HG03060 (cell line): ENCODE measurements around the gene POU6F2.
"Not testable (repeated sequence)": the region's sequence is repeated elsewhere in the genome, so short reads cannot be mapped to it uniquely, and the experiment has no call there.

Experiments
- ATAC-seq: cut with Tn5 transposase; IDR thresholded peaks from one replicate; pipeline ENCODE4 v1.9.1; 2021; ENCODE audit warnings: low read depth, moderate number of reproducible peaks; ENCODE audit not compliant: unreplicated experiment

The POU6F2 gene

GRCh38 chr7:39331607-39332006 lies 353.9 kb downstream of the POU6F2 start:
- ATAC-seq, result not testable (repeated sequence)

- ATAC-seq, result no peak
Measured at GRCh38 chr7:39332142-39332541, 354.4 kb downstream of the POU6F2 start.

GRCh38 chr7:39333701-39334100 lies 356.0 kb downstream of the POU6F2 start:
- ATAC-seq, result no peak

- no peak for ATAC-seq
Measured at GRCh38 chr7:39336442-39336841, 358.7 kb downstream of the POU6F2 start.

- ATAC-seq, result no peak
Measured at GRCh38 chr7:39338716-39339115, 361.0 kb downstream of the POU6F2 start.

GRCh38 chr7:39339591-39339990 lies 361.9 kb downstream of the POU6F2 start:
- ATAC-seq, result no peak

- no peak for ATAC-seq
Measured at GRCh38 chr7:39341083-39341482, 363.4 kb downstream of the POU6F2 start.

GRCh38 chr7:39342763-39343162 lies 365.1 kb downstream of the POU6F2 start:
- ATAC-seq, result no peak

- no peak for ATAC-seq
Measured at GRCh38 chr7:39349452-39350123, 371.9 kb downstream of the POU6F2 start.

- ATAC-seq, result no peak
Measured at GRCh38 chr7:39353615-39354376, 376.1 kb downstream of the POU6F2 start.

DNA sequence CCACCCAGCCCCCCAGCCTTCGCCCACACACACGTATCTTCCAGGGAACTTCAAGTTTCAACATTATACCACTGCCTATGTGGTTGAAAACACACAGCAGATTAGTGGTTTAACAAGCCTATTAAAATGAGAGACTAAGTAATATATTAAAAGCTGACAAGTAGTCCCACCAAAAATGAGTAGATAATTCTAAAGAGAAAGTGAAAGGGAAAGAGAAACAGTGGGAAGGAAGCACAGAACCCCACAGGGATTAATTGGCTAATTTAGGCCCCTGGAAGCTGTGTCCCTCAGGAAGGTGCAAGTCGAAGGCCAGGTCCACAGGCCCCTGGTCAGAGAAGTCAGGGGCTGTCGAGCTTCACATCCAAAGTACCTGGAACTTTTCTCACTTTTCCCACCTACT lies 378.0 kb downstream of the POU6F2 start:
- no peak for ATAC-seq

- ATAC-seq, result no peak
Measured at GRCh38 chr7:39356172-39356925, 378.6 kb downstream of the POU6F2 start.

DNA sequence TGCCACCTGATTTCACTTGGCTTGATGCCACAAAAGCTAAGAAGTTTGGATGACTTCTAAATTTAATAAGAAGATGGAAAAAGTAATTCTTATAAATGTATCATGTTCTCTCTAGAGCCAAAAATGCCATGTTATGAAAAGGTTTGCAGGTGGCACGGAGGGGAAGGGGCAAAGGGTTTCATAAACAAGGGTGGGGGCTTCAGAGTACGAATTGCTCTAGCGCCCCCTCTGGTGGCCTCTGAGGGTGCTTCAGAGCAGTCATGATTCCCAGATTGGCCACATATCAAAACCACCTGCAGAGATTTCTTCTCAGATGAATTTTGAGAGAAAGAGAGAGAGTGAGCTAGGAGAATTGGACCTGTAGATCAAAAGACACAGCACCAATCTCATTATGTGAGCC lies 379.9 kb downstream of the POU6F2 start:
- ATAC-seq, result no peak

DNA sequence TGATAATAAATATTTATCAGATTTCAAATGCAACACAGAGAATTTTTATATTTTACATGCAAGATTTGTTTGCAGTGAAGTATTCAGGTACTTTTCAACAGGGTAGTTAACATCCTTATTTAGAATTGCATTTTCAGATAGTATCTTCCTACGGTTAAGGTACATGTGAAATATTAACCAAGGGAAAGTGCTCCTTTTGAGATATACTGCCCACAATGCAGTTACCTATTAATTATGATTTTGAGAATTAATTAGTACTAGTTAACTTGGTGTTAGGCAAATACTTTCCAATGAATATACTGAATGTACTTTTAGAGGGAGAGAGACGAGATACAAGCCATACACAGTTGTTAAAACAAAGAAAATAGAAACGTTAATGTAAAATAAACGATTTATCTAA lies 382.3 kb downstream of the POU6F2 start:
- ATAC-seq, result no peak

DNA sequence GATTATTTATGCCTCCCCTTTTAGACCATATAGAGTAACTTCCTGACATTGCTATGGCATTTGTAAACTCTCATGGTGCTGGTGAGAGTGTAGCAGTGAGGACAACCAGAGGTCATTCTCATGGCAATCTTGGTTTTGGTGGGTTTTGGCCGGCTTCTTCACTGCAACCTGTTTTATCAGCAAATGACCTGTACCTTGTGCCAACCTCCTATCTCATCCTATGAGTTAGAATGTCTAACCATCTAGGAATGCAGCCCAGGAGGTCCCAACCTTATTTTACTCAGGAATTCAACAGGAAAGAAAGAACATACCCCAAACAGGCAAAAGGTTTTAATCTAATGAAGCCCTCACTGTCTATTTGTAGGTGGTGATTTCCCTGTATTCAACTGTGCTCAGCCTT lies 383.1 kb downstream of the POU6F2 start:
- ATAC-seq, result no peak

GRCh38 chr7:39365751-39366295 lies 388.1 kb downstream of the POU6F2 start:
- no peak for ATAC-seq

DNA sequence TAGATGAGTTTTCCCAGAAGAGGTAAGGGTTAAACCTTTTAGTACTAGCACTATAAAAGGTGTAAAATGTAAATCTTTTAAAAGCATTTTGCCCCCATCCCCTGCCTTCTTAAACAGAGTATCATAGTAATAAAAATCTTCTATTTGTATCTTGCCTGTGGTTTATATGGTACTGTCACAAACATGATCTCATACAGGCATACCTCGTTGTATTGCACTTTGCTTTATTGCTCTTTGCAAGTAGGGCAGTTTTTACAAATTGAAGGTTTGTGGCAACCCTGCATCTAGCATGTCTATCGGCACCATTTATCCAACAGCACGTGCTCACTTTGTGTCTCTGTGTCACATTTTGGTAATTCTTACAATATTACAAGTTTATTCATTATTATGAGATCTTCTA lies 389.7 kb downstream of the POU6F2 start:
- no peak for ATAC-seq

DNA sequence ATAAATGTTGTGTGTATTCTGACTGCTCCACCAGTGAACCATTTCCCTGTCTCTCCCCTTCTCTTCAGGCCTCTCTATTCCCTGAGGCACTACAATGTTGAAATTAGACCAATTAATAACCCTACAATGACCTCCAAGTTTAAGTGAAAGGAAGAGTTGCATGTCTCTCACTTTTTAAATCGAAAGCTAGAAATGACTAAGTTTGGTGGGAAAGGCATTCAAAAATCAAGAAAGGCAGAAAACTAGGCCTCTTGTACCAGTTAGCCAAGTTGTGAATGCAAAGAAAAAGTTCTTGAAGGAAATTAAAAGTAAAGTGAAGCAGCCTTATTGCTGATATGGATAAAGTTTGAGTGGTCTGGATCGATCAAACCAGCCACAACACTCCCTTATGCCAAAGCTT lies 390.2 kb downstream of the POU6F2 start:
- no peak for ATAC-seq

GRCh38 chr7:39372383-39372782 lies 394.7 kb downstream of the POU6F2 start:
- ATAC-seq, result no peak

DNA sequence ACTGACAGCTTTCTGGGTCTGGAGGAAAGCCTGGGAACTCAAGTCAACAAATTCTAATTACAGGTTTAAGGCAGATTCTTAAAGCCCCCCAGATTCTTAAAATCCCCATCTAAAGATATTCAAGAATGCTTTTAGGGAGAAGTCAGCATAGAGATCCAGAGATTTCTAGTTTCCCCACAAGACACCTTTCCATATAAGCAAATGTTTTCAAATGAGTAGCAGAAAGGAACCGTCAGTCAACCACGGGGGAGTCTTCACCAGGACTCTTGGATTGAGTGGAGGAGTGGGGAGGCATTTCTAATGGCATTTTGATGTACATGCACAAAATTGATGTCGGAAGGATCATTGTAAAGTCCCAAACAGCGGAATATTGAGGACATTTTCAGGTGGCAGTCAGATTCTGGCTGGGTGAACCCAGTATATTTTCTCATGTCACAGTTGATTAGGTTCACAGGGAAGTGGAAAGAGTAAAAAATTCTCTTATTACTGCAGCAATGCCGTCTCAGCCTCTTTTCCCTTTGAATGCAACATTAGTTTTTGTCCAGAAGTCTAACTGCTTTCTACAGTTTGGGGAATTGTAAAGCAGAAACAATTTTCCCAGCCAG lies 396.8 kb downstream of the POU6F2 start:
- no peak for ATAC-seq
